ENCODE measurements around the gene IGF1R.

DNA sequence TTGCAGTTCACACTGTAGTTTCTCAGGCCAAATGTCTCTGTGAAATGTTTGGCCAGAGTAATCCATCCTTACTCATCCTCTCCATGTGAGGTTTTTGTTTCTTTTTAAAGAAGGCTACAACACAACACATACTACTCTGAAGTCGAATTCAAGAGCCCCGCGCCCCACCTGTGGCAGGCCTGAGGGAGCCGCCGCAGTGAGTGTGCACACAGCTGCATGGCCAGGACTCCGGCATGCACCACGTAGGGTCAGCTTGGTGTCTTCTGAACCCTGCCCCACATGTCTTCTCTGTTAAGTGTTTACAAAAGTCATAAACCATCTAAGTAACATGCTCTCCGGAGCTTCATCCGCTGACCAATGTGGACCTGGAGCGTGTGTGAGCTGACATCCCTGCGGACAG, 300.6 kb downstream of the IGF1R start:
- TF ChIP-seq, protein P1, sequence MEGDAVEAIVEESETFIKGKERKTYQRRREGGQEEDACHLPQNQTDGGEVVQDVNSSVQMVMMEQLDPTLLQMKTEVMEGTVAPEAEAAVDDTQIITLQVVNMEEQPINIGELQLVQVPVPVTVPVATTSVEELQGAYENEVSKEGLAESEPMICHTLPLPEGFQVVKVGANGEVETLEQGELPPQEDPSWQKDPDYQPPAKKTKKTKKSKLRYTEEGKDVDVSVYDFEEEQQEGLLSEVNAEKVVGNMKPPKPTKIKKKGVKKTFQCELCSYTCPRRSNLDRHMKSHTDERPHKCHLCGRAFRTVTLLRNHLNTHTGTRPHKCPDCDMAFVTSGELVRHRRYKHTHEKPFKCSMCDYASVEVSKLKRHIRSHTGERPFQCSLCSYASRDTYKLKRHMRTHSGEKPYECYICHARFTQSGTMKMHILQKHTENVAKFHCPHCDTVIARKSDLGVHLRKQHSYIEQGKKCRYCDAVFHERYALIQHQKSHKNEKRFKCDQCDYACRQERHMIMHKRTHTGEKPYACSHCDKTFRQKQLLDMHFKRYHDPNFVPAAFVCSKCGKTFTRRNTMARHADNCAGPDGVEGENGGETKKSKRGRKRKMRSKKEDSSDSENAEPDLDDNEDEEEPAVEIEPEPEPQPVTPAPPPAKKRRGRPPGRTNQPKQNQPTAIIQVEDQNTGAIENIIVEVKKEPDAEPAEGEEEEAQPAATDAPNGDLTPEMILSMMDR (IDR thresholded peaks at IDR 0.05; ENCODE audit: poor library complexity) = no peak
- TF ChIP-seq EZH2 (IDR thresholded peaks at IDR 0.05; ENCODE audit: borderline replicate concordance) = no peak
